ENCODE measurements around the gene BANK1.

GRCh38 chr4:101933855-101934254, 143.3 kb downstream of the BANK1 start:
- TF ChIP-seq YY2 (tag by site-specific recombination; IDR thresholded peaks at IDR 0.05) (no peak), CTCF (tag by site-specific recombination; IDR thresholded peaks at IDR 0.05) (no peak), PBX3 (CRISPR knock-in tag; IDR thresholded peaks at IDR 0.05) (no peak), ZNF2 (tag by site-specific recombination; IDR thresholded peaks at IDR 0.05) (no peak)

Data from HEK293 (cell line).